ENCODE measurements around the gene FGD4.

DNA sequence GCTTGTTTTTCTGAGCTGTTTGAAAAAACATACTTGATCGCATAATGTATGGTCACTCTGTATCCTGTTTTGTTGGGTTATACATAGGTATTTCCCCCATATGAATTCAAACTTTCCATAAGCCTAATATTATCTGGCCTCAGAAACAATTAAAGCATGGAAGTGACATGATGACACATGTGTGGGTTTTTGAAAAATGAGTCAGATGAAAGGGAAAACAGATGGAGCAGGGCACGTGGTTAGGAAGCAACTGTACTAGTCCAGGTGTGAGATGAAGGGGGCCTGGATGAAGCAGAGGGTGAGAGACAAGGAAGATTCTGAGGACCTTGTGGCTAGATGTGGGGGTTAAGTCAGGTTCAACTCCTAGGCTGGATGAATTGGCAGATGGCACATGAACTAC is 187.0 kb downstream of the FGD4 start:
- TF ChIP-seq POLR2A (IDR thresholded peaks at IDR 0.05): no peak
- TF ChIP-seq, protein P1, sequence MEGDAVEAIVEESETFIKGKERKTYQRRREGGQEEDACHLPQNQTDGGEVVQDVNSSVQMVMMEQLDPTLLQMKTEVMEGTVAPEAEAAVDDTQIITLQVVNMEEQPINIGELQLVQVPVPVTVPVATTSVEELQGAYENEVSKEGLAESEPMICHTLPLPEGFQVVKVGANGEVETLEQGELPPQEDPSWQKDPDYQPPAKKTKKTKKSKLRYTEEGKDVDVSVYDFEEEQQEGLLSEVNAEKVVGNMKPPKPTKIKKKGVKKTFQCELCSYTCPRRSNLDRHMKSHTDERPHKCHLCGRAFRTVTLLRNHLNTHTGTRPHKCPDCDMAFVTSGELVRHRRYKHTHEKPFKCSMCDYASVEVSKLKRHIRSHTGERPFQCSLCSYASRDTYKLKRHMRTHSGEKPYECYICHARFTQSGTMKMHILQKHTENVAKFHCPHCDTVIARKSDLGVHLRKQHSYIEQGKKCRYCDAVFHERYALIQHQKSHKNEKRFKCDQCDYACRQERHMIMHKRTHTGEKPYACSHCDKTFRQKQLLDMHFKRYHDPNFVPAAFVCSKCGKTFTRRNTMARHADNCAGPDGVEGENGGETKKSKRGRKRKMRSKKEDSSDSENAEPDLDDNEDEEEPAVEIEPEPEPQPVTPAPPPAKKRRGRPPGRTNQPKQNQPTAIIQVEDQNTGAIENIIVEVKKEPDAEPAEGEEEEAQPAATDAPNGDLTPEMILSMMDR (IDR thresholded peaks at IDR 0.05): no peak

Measured in body of pancreas (tissue), 4 donors.